Stimulated activated CD4-positive, alpha-beta T cell treated with anti-CD3 and anti-CD28 coated beads, Interleukin-12 subunit alpha, Interleukin-12 subunit beta, amount 100 ng/mL, for 4 hours (primary cell): ENCODE data around the gene GSTP1.

ENCODE experiments used
- DNase-seq: peaks from one replicate; pipeline ENCODE4 v3.0.0-alpha.2; 2020

Gene GSTP1

DNA sequence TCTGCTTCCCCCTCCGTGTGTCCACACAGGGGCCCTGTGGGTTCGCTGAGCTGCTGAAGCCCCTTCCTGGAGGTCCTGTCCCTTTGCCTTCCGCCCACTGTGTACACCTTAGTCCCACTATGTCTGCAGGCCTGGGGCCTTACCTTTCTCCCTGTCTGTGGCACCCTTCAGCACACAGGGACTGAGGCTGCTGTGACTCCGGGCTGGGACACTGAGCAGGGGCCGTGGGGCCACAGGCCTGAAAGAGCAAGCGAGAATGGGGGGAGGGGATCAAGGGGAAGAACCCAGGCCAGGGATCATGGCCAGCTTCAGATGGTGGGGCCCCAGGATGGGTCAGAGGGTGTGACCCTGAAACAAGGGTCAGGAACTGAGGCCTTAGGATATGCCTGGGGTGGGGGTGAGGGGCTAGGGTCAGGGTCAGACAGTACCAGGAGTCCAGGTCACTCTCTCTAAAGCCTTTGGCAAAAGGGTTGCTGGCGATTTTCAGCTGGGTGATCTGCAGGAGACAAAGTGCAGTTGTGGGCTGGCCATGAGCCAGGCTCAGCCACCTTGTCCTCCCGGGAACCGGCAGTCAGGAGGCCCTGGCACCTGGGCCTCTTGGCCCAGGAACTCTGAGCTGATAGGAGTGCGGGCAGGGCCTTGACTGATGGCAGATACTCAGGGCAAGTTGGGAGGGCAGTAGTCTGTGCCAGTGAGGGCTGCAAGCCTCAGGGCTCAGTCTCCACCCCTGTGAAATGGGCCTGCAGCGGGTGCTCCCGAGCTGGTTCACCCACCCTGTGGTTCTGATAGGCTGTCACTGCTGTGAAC, 48.8 kb downstream of the GSTP1 start:
- DNase-seq = no peak

DNA sequence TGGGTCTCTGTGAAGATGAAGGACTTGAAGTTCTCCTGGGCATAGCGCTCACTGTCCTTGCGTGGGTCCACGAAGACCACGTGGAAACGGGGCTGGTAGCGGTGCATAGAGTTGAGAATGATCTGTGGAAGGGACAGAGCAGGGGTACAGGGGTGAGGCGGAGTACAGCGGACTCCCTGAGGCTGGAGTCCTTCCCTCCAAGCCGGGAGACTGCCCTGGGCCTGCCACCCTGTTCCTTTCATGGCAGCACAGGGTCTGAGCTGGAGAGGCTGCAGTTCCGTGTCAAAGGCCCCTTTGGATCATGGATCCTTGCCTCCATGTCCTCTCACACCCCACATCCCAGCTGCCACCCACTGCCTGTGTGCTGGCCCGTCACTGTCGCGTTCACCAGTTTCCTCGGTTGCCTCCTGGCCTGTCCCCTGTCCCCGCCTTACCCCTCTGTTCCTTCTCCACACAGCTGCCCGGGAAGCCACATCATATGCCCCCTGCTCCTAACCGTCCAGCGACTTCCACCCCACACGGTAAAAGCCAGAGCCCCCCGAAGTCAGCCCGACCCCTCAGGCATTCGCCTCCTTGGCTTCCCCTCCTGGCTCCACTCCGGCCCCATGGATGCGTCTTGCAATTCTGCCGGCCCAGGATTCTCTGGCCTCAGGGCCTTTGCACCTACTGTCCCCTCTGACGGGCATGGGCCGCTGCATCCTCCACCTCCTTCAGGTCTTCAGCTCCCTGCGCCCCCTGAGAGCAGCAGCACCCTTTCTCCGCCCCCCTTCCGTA, 49.6 kb downstream of the GSTP1 start:
- DNase-seq = no peak

DNA sequence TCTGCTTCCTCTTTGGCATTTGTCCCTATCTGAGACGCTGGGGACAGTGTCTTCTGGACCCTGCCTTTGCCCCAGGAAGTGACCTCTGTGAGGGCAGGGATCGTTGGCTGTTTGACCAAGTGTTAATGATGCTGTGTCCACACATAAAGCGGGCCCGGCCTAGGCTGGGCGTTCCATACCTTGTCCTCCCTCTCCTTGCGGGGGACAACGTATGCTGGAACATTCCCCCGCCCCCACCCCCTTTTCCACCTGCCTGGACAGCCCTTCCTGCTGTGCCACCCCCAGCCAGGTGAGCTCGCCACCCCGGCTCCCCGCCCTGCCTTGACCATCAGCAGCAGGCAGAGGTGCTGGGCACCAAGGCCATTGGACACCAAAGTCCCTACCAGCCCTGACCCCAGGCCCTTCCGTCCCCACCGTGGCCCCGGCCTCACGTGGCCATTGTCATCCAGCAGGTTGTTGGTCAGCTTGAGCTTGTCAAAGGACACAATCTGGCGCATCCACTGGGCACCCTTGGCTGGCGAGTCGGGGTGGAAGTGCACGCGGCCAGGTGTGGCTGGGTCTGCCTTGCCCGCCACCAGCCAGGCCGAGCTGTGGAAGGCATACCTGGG, 50.2 kb downstream of the GSTP1 start:
- no peak for DNase-seq

DNA sequence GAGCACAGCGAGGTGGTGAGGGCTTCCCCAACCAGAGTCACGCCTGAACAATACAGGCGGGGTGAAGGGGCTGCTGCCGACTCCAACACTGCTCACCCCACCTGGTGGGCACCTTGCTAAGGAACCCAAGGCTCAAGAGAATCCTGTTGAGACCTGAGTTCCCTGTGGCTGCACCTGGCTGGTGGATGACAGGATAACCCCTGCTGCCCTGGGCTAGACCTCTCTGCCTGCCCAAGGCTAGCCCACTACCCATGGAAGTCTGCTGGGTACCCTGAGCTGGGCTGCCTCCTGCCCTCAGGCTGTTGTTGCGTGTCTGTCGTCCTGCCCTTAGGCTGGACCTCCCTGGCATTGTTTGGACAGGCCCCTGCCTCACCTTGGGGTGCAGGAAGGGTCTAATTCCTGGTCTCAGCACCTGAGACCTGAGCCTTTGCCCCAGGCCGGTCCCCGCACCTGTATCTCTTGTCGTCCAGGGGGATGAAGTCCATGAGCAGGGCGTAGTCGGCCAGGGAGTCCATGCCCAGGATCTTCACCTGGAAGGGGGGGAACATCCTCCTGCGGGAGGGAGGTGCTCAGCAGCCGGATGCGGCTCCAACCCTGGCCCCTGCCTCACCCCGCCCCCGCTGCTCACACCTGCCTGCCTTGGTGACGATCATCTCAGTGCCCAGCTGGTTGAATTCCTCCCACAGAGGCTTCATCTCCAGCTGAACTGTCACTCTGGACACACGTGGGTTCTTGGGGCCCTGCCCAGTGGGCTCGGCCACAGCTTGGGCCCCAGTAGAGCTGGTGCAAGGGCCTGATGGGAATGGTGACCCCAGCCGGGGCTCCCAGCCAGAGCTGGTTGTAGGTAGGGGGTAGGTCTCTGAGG, 51.0 kb downstream of the GSTP1 start:
- no peak for DNase-seq

DNA sequence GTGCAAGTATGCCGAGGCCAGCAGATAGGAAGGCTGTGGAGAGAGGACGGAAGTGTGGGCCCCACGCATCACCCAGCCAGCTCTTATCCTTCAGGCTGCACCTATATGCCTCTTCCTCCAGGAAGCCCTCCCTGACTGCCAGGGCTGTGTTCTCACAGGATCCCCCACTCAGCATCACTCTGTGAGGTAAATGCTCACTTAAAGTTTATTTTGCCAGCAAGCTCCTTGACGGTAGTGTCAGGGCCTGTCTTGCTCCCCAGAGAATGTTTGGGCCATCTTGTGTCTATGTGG, 51.6 kb downstream of the GSTP1 start:
- no peak for DNase-seq
